GM19463 (cell line): Measurements from ENCODE around the gene PCP2.

Experiments used
- ATAC-seq: cut with Tn5 transposase; IDR thresholded peaks from one replicate; pipeline ENCODE4 v1.9.1; 2021; ENCODE audit warnings: mild to moderate bottlenecking, moderate library complexity; ENCODE audit not compliant: unreplicated experiment

Gene PCP2

DNA sequence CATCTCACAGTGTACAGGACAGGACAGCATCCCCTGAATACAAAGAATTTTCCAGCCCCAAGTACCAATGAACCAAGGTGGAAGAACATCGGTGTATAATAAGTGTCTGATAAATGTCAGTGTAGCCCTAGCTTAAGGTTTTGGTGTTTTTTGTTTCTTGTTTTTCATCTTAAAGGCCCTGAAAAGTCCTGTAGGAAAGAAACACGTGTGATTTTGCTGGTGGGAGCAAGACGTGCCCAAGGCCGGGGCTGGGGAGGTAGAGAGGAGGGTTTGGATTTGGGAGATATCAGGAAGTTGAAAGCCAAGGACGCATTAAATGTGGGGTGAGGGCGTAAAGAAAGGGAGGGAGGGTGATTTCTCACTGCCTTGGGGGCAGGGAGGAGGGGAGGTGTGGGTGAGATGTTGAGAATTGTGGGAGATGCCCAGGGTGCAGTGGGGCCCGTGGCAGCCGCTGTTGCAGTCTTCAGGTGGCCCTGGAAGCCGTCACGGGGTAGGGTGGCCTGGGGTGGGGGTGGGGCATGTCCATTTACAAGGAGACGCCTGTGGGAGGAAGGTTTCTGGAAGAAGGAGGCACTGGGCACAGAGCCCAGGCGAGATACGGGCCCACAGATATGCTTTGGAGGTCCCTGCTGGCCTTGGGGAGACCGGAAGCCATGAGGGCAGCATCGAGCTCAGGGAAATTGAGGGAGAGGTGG lies 31.1 kb downstream of the PCP2 start:
- ATAC-seq: no peak

- no peak for ATAC-seq
These were observed 32.8 kb downstream of the PCP2 start for GRCh38 chr19:7600721-7601120.

DNA sequence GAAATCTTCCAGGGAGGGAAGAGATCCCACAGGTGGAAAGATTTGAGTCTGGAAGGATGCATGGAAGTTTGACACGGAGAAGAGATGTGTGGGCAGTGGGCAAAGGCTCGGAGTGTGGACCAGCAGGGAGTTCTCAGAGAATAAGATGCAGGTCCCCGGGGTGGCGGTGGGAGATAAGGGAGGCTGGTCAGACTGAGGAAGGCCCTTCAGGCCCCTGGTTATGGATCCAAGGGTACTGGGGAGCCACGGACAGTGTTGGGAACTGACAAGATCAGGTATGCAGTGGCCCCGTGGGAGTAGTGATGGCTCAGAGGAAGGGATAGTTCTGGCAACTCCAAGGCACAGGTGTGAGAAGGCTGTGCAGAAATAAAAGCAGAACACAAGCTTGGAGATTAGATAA lies 35.3 kb downstream of the PCP2 start:
- ATAC-seq: no peak

DNA sequence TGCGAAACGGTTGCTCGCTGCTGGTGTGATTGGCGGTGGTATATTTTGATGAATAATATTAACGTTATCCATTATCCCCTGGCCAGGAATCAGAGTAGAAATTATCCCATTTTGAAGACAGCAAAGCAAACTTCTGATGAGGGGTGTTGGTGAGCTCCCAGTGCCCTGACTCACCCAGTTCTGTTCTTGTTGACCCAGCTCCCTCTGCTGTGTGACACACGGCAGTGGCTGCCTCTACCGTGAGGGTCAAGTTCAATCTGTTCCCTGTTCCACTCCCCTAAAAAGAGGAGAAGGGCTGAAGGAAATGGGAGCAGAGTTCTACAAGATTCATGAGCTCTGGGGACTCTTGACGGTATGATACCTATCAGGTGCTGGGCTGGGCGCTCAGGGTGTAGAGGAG lies 35.8 kb downstream of the PCP2 start:
- ATAC-seq: no peak

- no peak for ATAC-seq
These were observed 37.1 kb downstream of the PCP2 start for GRCh38 chr19:7596211-7596937.

GRCh38 chr19:7595466-7596133 lies 37.9 kb downstream of the PCP2 start, which contains the start of gene CAMSAP3:
Gene CAMSAP3 (plus strand): TSS chr19:7595863. CDS start chr19:7596003, 140 bp downstream.
- no peak for ATAC-seq

DNA sequence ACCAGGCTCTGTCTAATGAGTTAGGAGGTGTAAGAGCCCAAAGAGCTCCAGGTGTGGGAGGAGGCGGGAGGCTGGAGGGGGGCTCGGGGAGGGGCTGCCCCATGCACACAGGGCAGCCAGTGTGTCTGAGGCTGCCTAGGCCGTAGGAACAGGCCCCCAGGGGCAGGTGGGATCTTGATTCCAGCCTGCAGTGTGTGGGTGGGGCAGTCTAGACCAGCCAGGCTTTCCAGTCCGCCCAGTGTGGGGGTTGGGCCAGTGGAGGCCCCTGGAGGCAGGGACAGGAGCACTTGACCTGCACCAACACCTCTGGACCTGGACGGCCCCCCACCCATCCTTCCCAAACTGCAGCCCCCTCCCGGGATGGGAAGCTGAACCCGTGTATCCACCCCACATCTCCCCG lies 43.3 kb downstream of the PCP2 start:
- ATAC-seq: no peak

DNA sequence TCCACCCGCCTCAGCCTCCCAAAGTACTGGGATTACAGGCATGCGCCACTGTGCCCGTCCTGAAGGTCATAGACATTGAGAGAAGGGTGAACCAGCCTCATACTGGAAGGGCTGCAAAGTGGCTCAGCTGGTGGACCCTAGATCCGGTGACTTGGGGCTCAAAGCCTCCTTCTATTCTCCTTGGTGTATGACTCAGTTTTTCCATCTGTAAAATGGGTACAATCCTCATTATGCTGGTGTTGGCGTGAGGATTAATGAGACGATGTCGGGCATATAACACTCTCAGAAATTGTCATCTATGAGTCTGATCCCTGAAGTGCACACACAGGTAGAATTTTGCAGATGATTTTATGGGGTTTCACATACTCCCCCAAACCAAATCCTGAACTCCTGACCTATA lies 43.7 kb downstream of the PCP2 start:
- ATAC-seq: no peak

DNA sequence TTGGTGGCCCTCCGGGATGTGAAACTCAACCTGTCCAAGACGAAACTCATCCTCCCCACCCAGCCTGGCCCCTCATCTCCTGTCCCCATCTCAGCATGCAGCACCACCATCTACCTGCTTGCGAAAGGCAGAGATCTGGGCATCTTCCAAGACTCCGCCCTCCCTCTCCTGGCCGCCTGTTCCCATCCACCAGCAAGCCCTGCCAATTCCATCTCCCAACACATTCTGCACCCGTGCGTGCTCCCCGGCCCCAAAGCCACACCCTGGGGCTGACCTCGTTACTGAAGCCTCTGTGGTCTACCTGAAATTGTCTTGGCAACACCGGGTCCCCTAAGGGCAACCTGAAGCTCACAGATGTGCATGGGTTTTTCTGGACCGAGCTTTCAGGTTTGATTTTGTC lies 51.1 kb downstream of the PCP2 start:
- no peak for ATAC-seq
